ENCODE data around the gene SARDH. TPM values are rescaled to one million over a fixed set of nuclear protein-coding genes. Genes with fewer than 3 reads are reported as not detected.
"Not testable (repeated sequence)": the region's sequence is repeated elsewhere in the genome, so short reads cannot be mapped to it uniquely, and the experiment has no call there.

The SARDH gene
- total RNA-seq, 2 donors from 2014 or later = 20.2 to 61.0 TPM

DNA sequence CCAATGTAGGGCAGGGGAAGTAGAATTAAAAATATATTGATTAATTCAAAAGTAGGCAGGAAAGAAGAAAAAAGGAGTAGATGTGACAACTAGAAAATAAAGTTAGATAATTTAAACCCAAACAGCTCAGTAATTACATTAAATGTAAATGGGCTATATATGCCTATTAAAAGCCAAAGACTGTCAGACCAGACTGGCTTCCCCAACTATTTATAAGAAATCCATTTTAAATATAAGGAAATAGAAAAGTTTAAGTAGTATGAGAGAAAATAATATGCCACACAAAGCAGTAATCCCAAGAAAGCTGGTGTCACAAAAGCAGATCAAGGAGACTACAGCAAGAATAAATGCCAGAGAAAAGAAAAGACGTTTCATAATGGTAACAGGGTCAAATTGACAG is 28.9 kb upstream of the SARDH start:
- 94 to 100% methylated on average over 1 of the region's 1 CpG for WGBS, 2 donors
- no peaks in the 10 kb centered on the region for H3K27me3 ChIP-seq
- DNase-seq = no peak
- intact Hi-C loops (cut with DNase I) = no loop called here
- no peaks in the 10 kb centered on the region for H3K9me3 ChIP-seq
- no peak overlapping the region for H3K27ac ChIP-seq
- peaks cover 0 to 15% of the 10 kb centered on the region in 2 donors for H3K36me3 ChIP-seq (replicated peaks in 1 of 2; ENCODE audit: insufficient read depth in 1 of 2, low read depth in 2 of 2)
- peaks cover 32% of the 10 kb centered on the region for H3K4me1 ChIP-seq
- no peak overlapping the region for H3K4me3 ChIP-seq
- ATAC-seq = no peak
- no peak for TF ChIP-seq POLR2A (IDR thresholded peaks at IDR 0.05)
- TF ChIP-seq, protein P1, sequence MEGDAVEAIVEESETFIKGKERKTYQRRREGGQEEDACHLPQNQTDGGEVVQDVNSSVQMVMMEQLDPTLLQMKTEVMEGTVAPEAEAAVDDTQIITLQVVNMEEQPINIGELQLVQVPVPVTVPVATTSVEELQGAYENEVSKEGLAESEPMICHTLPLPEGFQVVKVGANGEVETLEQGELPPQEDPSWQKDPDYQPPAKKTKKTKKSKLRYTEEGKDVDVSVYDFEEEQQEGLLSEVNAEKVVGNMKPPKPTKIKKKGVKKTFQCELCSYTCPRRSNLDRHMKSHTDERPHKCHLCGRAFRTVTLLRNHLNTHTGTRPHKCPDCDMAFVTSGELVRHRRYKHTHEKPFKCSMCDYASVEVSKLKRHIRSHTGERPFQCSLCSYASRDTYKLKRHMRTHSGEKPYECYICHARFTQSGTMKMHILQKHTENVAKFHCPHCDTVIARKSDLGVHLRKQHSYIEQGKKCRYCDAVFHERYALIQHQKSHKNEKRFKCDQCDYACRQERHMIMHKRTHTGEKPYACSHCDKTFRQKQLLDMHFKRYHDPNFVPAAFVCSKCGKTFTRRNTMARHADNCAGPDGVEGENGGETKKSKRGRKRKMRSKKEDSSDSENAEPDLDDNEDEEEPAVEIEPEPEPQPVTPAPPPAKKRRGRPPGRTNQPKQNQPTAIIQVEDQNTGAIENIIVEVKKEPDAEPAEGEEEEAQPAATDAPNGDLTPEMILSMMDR (IDR thresholded peaks at IDR 0.05) = no peak

GRCh38 chr9:133766234-133766633 is 28.1 kb upstream of the SARDH start:
- H3K4me3 ChIP-seq; H3K27me3 ChIP-seq; H3K9me3 ChIP-seq; H3K27ac ChIP-seq; ATAC-seq; intact Hi-C loops (cut with DNase I); DNase-seq: not testable (repeated sequence)
- 71 to 82% methylated on average over 3 of the region's 3 CpGs for WGBS, 2 donors
- H3K36me3 ChIP-seq (replicated peaks in 1 of 2; ENCODE audit: insufficient read depth in 1 of 2, low read depth in 2 of 2) = peaks cover 0 to 15% of the 10 kb centered on the region in 2 donors
- H3K4me1 ChIP-seq = peaks cover 25% of the 10 kb centered on the region

DNA sequence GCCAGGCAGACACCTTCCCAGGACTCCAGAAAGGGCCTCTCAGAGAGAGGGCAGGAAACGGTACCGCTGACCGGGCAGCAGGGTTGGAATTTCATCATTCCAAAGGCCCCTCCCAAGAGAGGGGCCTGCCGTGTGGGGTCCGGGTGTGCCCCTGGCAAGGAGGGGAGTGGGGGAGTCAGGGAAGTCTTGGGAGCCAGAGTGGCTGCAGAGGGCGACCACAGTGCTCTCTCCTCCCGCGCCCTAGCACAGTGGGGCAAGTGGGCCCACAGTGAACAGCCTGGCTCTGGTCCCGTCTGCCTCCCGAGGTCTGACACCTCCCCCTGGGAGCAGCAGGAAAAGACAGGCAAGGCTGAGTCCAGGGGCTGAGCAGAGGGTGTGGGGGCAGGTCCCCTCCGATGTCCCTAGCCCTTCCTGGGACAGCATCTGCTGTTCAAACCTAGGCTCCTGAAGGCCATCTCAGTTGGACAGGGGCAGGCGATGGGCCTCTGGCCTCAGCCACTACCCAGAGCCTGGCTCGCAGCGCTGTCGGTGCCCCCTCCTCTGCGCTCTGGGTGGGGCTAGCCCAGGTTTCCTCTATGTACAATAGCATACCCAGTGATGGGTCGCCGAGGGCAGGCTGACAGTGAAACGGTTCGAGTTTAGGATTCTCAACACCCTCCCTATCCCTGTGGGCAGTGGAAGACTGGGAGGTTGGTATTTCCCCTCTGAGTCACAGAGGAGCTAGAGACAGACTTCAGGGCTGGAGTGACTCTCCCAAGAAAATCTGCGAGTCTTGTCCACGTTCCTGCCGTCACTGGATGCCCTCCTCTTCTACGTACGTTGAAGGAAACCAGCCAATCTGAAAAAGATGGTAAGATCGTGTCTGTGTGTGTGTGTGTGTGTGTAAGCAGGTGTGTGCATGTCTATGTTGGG is 25.4 kb upstream of the SARDH start:
- H3K36me3 ChIP-seq (replicated peaks in 1 of 2; ENCODE audit: insufficient read depth in 1 of 2, low read depth in 2 of 2) = peaks cover 0 to 15% of the 10 kb centered on the region in 2 donors
- no peak overlapping the region for H3K4me3 ChIP-seq
- peak in 2 of 4 donors; percentile 4 to 8 for DNase-seq
- H3K4me1 ChIP-seq = peaks cover 13% of the 10 kb centered on the region
- ATAC-seq = no peak
- WGBS, 2 donors = 86 to 94% methylated on average over 18 to 26 of the region's 26 CpGs
- TF ChIP-seq POLR2A (IDR thresholded peaks at IDR 0.05) = no peak
- TF ChIP-seq, protein P1 (IDR thresholded peaks at IDR 0.05) = no peak
- intact Hi-C loops (cut with DNase I) = no loop called here
- H3K27me3 ChIP-seq = no peaks in the 10 kb centered on the region
- H3K9me3 ChIP-seq = no peaks in the 10 kb centered on the region
- H3K27ac ChIP-seq = no peak overlapping the region

DNA sequence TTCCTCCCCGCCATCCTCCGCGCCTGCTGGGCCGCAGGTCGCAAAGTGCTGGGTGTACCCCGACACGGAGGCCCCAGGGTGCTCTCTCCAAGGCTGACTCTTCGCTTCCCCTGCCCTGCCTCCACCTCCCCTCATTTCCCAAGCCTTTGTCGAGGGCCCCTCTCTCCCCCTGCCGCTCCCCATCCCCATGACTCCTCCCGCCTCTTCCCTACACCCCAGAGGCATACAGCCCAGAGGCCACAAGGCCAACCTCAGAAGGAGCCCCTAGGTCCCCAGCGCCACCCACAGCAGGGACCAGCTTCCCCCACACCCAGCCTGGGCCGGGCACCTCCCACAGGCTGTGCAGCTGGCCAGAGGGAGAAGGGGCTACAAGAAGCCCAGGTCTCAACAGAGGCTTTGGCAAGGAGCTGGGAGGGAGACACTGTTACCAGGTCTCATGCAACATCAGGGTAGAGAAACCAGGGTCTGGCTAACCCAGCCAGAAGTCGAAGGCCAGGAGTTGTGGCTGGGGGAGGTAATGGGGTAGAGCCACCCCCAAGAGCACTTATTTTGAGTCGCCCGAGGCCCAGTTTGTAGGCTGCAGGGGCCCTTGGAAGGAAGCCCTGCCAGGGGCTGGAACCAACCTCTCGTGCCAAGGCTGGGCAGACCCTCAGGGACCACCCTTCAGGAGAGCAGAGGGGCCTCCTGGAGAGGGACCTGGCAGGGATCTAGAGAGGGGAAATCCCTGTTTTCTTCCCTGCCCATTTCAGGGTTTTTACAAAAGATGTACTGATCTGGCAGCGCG is 24.5 kb upstream of the SARDH start:
- intact Hi-C loops (cut with DNase I) = no loop called here
- 91 to 95% methylated on average over 15 to 19 of the region's 19 CpGs for WGBS, 2 donors
- Histone ChIP-seq H3K4me3 (no peak overlapping the region), H3K36me3 (replicated peaks in 1 of 2; ENCODE audit: insufficient read depth in 1 of 2, low read depth in 2 of 2) (peaks cover 0 to 11% of the 10 kb centered on the region in 2 donors), H3K27me3 (no peaks in the 10 kb centered on the region), H3K27ac (no peak overlapping the region), H3K4me1 (peaks cover 18% of the 10 kb centered on the region), H3K9me3 (no peaks in the 10 kb centered on the region)
- TF ChIP-seq, protein P1 (IDR thresholded peaks at IDR 0.05) = no peak
- TF ChIP-seq POLR2A (IDR thresholded peaks at IDR 0.05) = no peak
- DNase-seq (peak in 3 of 4 donors; percentile 3 to 9 (median 7)), ATAC-seq (no peak)

GRCh38 chr9:133761641-133762248 is 23.6 kb upstream of the SARDH start:
- 84 to 91% methylated on average over 8 to 11 of the region's 11 CpGs for WGBS, 2 donors
- TF ChIP-seq, protein P1 (IDR thresholded peaks at IDR 0.05) = no peak
- TF ChIP-seq POLR2A (IDR thresholded peaks at IDR 0.05) = no peak
- intact Hi-C loops (cut with DNase I) = no loop called here
- ATAC-seq = no peak
- H3K4me1 ChIP-seq = peaks cover 22% of the 10 kb centered on the region
- H3K9me3 ChIP-seq = no peaks in the 10 kb centered on the region
- H3K36me3 ChIP-seq (replicated peaks in 1 of 2; ENCODE audit: insufficient read depth in 1 of 2, low read depth in 2 of 2) = peaks cover 0 to 10% of the 10 kb centered on the region in 2 donors
- H3K27me3 ChIP-seq = no peaks in the 10 kb centered on the region
- H3K27ac ChIP-seq = no peak overlapping the region
- H3K4me3 ChIP-seq = no peak overlapping the region
- peak in 2 of 4 donors; percentile 3 to 9 for DNase-seq
